ENCODE data around the gene HBS1L.

DNA sequence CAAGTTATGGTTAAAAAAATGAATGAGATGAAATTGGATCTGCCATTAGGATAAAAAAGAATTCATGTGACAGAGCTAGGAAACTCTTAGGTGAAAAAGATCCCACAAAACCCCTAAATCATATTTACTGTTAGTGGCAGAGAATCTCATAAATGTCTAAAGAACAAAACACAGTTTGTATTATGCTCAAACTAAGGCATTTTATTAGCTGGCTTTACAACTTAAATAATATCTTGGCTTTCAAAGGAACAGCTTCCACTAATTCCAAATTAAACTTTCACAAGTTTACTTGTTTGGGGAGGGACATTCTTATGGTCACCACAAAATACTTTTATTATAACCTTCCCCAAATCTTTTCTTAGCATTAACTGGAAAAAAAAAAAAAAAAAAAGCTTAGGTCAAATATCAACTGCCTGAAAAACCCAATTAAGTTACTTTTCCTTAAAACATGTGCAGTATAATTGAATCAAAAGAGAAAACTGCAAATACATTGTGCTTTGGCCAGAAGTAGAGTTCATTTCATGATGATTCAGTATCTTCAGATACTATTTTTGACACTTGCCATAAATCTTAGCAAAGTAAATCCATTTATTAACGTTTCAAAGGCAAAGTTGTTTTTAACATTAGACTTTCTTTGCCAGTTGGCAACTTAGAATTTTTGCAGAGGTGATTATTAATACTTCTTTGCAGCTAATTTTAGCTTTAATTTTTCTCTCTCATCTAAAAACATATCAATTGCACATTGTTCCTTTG is 90.0 kb downstream of the HBS1L start:
- TF ChIP-seq, protein P1, sequence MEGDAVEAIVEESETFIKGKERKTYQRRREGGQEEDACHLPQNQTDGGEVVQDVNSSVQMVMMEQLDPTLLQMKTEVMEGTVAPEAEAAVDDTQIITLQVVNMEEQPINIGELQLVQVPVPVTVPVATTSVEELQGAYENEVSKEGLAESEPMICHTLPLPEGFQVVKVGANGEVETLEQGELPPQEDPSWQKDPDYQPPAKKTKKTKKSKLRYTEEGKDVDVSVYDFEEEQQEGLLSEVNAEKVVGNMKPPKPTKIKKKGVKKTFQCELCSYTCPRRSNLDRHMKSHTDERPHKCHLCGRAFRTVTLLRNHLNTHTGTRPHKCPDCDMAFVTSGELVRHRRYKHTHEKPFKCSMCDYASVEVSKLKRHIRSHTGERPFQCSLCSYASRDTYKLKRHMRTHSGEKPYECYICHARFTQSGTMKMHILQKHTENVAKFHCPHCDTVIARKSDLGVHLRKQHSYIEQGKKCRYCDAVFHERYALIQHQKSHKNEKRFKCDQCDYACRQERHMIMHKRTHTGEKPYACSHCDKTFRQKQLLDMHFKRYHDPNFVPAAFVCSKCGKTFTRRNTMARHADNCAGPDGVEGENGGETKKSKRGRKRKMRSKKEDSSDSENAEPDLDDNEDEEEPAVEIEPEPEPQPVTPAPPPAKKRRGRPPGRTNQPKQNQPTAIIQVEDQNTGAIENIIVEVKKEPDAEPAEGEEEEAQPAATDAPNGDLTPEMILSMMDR (IDR thresholded peaks at IDR 0.05), result no peak
- TF ChIP-seq POLR2A (IDR thresholded peaks at IDR 0.05), result no peak

Measured in body of pancreas (tissue), 4 donors.